ENCODE results near the gene FARP2.
A peak's percentile ranks its signal among the peaks of the same experiment; 100 is the strongest.
"Not testable (repeated sequence)": the region's sequence is repeated elsewhere in the genome, so short reads cannot be mapped to it uniquely, and the experiment has no call there.

FARP2 gene

GRCh38 chr2:241379481-241380480 lies 23.7 kb downstream of the FARP2 start:
- CTCF ChIA-PET = interaction anchor here (1.5 kb wide), 1 partner anchor 8 kb away, joined by 3 read pairs; no protein-coding TSS in a partner anchor
- TF ChIP-seq, protein P1, sequence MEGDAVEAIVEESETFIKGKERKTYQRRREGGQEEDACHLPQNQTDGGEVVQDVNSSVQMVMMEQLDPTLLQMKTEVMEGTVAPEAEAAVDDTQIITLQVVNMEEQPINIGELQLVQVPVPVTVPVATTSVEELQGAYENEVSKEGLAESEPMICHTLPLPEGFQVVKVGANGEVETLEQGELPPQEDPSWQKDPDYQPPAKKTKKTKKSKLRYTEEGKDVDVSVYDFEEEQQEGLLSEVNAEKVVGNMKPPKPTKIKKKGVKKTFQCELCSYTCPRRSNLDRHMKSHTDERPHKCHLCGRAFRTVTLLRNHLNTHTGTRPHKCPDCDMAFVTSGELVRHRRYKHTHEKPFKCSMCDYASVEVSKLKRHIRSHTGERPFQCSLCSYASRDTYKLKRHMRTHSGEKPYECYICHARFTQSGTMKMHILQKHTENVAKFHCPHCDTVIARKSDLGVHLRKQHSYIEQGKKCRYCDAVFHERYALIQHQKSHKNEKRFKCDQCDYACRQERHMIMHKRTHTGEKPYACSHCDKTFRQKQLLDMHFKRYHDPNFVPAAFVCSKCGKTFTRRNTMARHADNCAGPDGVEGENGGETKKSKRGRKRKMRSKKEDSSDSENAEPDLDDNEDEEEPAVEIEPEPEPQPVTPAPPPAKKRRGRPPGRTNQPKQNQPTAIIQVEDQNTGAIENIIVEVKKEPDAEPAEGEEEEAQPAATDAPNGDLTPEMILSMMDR (IDR thresholded peaks at IDR 0.05; ENCODE audit: control extremely low read depth, extremely low read depth, low read depth, missing control alignments) = no peak
- POLR2A ChIA-PET = no interaction called here
- DNase-seq (ENCODE audit: extremely low spot score) = no peak

DNA sequence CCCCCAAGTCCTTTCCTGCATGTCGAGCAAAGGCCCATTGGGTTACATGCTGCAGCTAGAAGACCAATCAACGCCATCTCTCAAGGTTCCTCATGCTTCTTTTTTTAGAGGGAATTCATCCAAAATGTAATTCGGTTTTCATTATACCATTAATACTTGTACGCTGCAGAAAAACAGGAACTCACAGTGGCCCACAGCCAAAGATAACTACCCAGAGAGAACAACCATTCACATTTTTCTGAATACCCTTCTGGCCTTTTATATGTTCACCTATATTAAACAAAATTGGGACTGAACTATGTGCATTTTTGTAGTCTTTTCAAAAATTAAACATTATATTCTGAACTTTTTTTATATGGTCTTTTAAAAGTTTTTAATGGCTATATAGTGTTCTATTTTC lies 25.8 kb downstream of the FARP2 start:
- DNase-seq (ENCODE audit: extremely low spot score) = no peak
- TF ChIP-seq, protein P1 (IDR thresholded peaks at IDR 0.05; ENCODE audit: control extremely low read depth, extremely low read depth, low read depth, missing control alignments) = no peak
- ChIA-PET CTCF (interaction anchor here (1.3 to 1.5 kb wide), 2 partner anchors 10 to 14 kb away, joined by 3 read pairs; no protein-coding TSS in a partner anchor), POLR2A (interaction anchor here (0.7 kb wide), 1 partner anchor 316 kb away, joined by 4 read pairs; no protein-coding TSS in a partner anchor)

DNA sequence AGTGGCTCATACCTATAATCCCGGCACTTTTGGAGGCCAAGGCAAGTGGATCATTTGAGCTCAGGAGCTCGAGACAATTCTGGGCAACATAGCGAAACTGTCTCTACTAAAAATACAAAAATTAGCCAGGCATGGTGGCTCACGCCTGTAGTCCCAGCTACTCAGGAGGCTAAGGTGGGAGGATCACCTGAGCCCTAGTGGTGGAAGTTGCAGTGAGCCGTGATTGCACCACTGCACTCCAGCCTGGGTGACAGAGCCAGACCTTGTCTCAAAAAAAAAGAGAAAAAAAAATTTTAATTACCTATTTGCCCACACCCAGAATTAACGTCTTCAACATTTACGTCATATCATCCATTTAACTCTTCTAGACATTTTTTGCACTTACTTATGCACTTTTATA lies 29.4 kb downstream of the FARP2 start:
- CTCF ChIA-PET = interaction anchor here (1.3 to 2.1 kb wide), 4 partner anchors 10 to 13 kb away, joined by 3 to 9 read pairs (median 4); no protein-coding TSS in a partner anchor
- POLR2A ChIA-PET = interaction anchor here (0.8 kb wide), 1 partner anchor 26 kb away, joined by 3 read pairs; no protein-coding TSS in a partner anchor
- DNase-seq (ENCODE audit: extremely low spot score) = not testable (repeated sequence)

GRCh38 chr2:241386519-241386918 lies 30.4 kb downstream of the FARP2 start:
- TF ChIP-seq, protein P1 (IDR thresholded peaks at IDR 0.05; ENCODE audit: control extremely low read depth, extremely low read depth, low read depth, missing control alignments) = no peak
- POLR2A ChIA-PET = no interaction called here
- CTCF ChIA-PET = interaction anchor here (1.3 to 2.1 kb wide), 2 partner anchors 8 to 12 kb away, joined by 4 to 9 read pairs; no protein-coding TSS in a partner anchor
- no peak for DNase-seq (ENCODE audit: extremely low spot score)

GRCh38 chr2:241389697-241390096 lies 33.6 kb downstream of the FARP2 start:
- no peak for DNase-seq (ENCODE audit: extremely low spot score)
- CTCF ChIA-PET = no interaction called here
- TF ChIP-seq, protein P1 (IDR thresholded peaks at IDR 0.05; ENCODE audit: control extremely low read depth, extremely low read depth, low read depth, missing control alignments) = no peak
- POLR2A ChIA-PET = no interaction called here

GRCh38 chr2:241390301-241391206 lies 34.5 kb downstream of the FARP2 start:
- ChIA-PET POLR2A (no interaction called here), CTCF (interaction anchor here (0.8 to 2.3 kb wide), 7 partner anchors 11 to 204 kb away, joined by 3 to 19 read pairs (median 3); no protein-coding TSS in a partner anchor)
- TF ChIP-seq, protein P1 (IDR thresholded peaks at IDR 0.05; ENCODE audit: control extremely low read depth, extremely low read depth, low read depth, missing control alignments) = no peak
- DNase-seq (ENCODE audit: extremely low spot score) = peak; percentile 69
